ENCODE measurements around the gene PIAS4. TPM values are rescaled to one million over a fixed set of nuclear protein-coding genes. Genes with fewer than 3 reads are reported as not detected.
A peak's percentile ranks its signal among the peaks of the same experiment; 100 is the strongest.

PIAS4 gene
- total and polyA plus RNA-seq, 2 experiments from 2014 or later = 6.9 to 16.8 TPM

GRCh38 chr19:4069331-4069959, 61.9 kb downstream of the PIAS4 start:
- Histone ChIP-seq H3K4me3 (no peak overlapping the region), H3K27ac (no peak overlapping the region), H3K27me3 (replicated peaks; ENCODE audit: insufficient read depth) (no peaks in the 10 kb centered on the region), H2AFZ (no peak overlapping the region), H4K20me1 (ENCODE audit: insufficient read depth) (no peaks in the 10 kb centered on the region), H3K9ac (no peak overlapping the region), H3F3A (ENCODE audit: insufficient read depth) (peaks cover 2% of the 10 kb centered on the region; the same call in 1 of the 2 replicates), H3K9me3 (ENCODE audit: low read depth) (no peaks in the 10 kb centered on the region), H3K9me2 (ENCODE audit: insufficient read depth) (no peaks in the 10 kb centered on the region), H3K4me2 (ENCODE audit: unreplicated experiment) (no peak overlapping the region), H3K36me3 (ENCODE audit: low read depth) (no peaks in the 10 kb centered on the region), H3K4me1 (ENCODE audit: insufficient read depth) (no peaks in the 10 kb centered on the region), H3K79me2 (ENCODE audit: insufficient read depth) (peaks cover 6% of the 10 kb centered on the region)
- in situ Hi-C loops (cut with MboI) = no loop called here
- DNase-seq = no peak
- TF ChIP-seq EZH2 (IDR thresholded peaks at IDR 0.05; ENCODE audit: insufficient read depth, poor library complexity, severe bottlenecking) (no peak), EZH2phosphoT487 (IDR thresholded peaks at IDR 0.05; ENCODE audit: insufficient read depth, low read depth) (no peak)
- WGBS, 2 experiments (ENCODE audit: low coverage in 1 of 2, low lambda C conversion rate in 2 of 2, missing lambda C conversion rate in 2 of 2) = 79 to 80% methylated on average over 11 to 12 of the region's 12 CpGs

GRCh38 chr19:4071610-4072009, 64.1 kb downstream of the PIAS4 start:
- H3K36me3 ChIP-seq (ENCODE audit: low read depth) = no peaks in the 10 kb centered on the region
- DNase-seq = no peak
- no peak overlapping the region for H3K27ac ChIP-seq
- H3K4me1 ChIP-seq (ENCODE audit: insufficient read depth) = no peaks in the 10 kb centered on the region
- no peaks in the 10 kb centered on the region for H4K20me1 ChIP-seq (ENCODE audit: insufficient read depth)
- no peak overlapping the region for H3K4me2 ChIP-seq (ENCODE audit: unreplicated experiment)
- 94 to 95% methylated on average over 3 of the region's 3 CpGs for whole genome bisulfite sequencing, 2 experiments (ENCODE audit: low coverage in 1 of 2, low lambda C conversion rate in 2 of 2, missing lambda C conversion rate in 2 of 2)
- no peaks in the 10 kb centered on the region for H3K79me2 ChIP-seq (ENCODE audit: insufficient read depth)
- no peaks in the 10 kb centered on the region for H3K9me3 ChIP-seq (ENCODE audit: low read depth)
- H3K9me2 ChIP-seq (ENCODE audit: insufficient read depth) = no peaks in the 10 kb centered on the region
- H2AFZ ChIP-seq = no peak overlapping the region
- in situ Hi-C loops (cut with MboI) = no loop called here
- no peak overlapping the region for H3K9ac ChIP-seq
- no peak overlapping the region for H3K4me3 ChIP-seq
- TF ChIP-seq EZH2 (IDR thresholded peaks at IDR 0.05; ENCODE audit: insufficient read depth, poor library complexity, severe bottlenecking) (no peak), EZH2phosphoT487 (IDR thresholded peaks at IDR 0.05; ENCODE audit: insufficient read depth, low read depth) (no peak)
- H3K27me3 ChIP-seq (replicated peaks; ENCODE audit: insufficient read depth) = no peaks in the 10 kb centered on the region
- H3F3A ChIP-seq (ENCODE audit: insufficient read depth) = peaks cover 4% of the 10 kb centered on the region; the same call in 1 of the 2 replicates

- no peak overlapping the region for H3K9ac ChIP-seq
- H3F3A ChIP-seq (ENCODE audit: insufficient read depth) = peaks cover 4% of the 10 kb centered on the region; the same call in 1 of the 2 replicates
- peak; percentile 33 for DNase-seq
- no peaks in the 10 kb centered on the region for H4K20me1 ChIP-seq (ENCODE audit: insufficient read depth)
- H3K79me2 ChIP-seq (ENCODE audit: insufficient read depth) = no peaks in the 10 kb centered on the region
- H3K4me1 ChIP-seq (ENCODE audit: insufficient read depth) = no peaks in the 10 kb centered on the region
- H3K4me2 ChIP-seq (ENCODE audit: unreplicated experiment) = no peak overlapping the region
- H3K4me3 ChIP-seq = no peak overlapping the region
- no peaks in the 10 kb centered on the region for H3K9me2 ChIP-seq (ENCODE audit: insufficient read depth)
- no peaks in the 10 kb centered on the region for H3K9me3 ChIP-seq (ENCODE audit: low read depth)
- WGBS, 2 experiments (ENCODE audit: low coverage in 1 of 2, low lambda C conversion rate in 2 of 2, missing lambda C conversion rate in 2 of 2) = 66 to 68% methylated on average over 9 of the region's 9 CpGs
- in situ Hi-C loops (cut with MboI) = no loop called here
- H3K36me3 ChIP-seq (ENCODE audit: low read depth) = no peaks in the 10 kb centered on the region
- H3K27ac ChIP-seq = no peak overlapping the region
- no peaks in the 10 kb centered on the region for H3K27me3 ChIP-seq (replicated peaks; ENCODE audit: insufficient read depth)
- no peak overlapping the region for H2AFZ ChIP-seq
- TF ChIP-seq EZH2phosphoT487 (IDR thresholded peaks at IDR 0.05; ENCODE audit: insufficient read depth, low read depth) (no peak), EZH2 (IDR thresholded peaks at IDR 0.05; ENCODE audit: insufficient read depth, poor library complexity, severe bottlenecking) (no peak)
These were observed 67.8 kb downstream of the PIAS4 start for GRCh38 chr19:4075373-4075772.

- Histone ChIP-seq H3K9me2 (ENCODE audit: insufficient read depth) (no peaks in the 10 kb centered on the region), H3K36me3 (ENCODE audit: low read depth) (no peaks in the 10 kb centered on the region), H3K4me3 (no peak overlapping the region), H3F3A (ENCODE audit: insufficient read depth) (peaks cover 4% of the 10 kb centered on the region; the same call in 1 of the 2 replicates), H3K79me2 (ENCODE audit: insufficient read depth) (no peaks in the 10 kb centered on the region), H3K4me2 (ENCODE audit: unreplicated experiment) (no peak overlapping the region), H3K9me3 (ENCODE audit: low read depth) (no peaks in the 10 kb centered on the region), H3K4me1 (ENCODE audit: insufficient read depth) (no peaks in the 10 kb centered on the region), H3K9ac (no peak overlapping the region), H2AFZ (no peak overlapping the region), H4K20me1 (ENCODE audit: insufficient read depth) (no peaks in the 10 kb centered on the region), H3K27ac (no peak overlapping the region), H3K27me3 (replicated peaks; ENCODE audit: insufficient read depth) (no peaks in the 10 kb centered on the region)
- TF ChIP-seq EZH2phosphoT487 (IDR thresholded peaks at IDR 0.05; ENCODE audit: insufficient read depth, low read depth) = no peak
- TF ChIP-seq EZH2 (IDR thresholded peaks at IDR 0.05; ENCODE audit: insufficient read depth, poor library complexity, severe bottlenecking) = no peak
- in situ Hi-C loops (cut with MboI) = no loop called here
- DNase-seq = no peak
- 87 to 90% methylated on average over 3 of the region's 3 CpGs for WGBS, 2 experiments (ENCODE audit: low coverage in 1 of 2, low lambda C conversion rate in 2 of 2, missing lambda C conversion rate in 2 of 2)
These were observed 69.5 kb downstream of the PIAS4 start for GRCh38 chr19:4077007-4077374.
